Astrocyte of the cerebellum (primary cell): Measurements from ENCODE around the gene TTC9.

Experiments
- DNase-seq: peaks from one replicate; pipeline ENCODE4 v3.0.0-alpha.2; 2011; ENCODE audit warnings: low read depth
- H3K4me3 ChIP-seq: 2 replicates; pipeline ENCODE4 v1.5.1; 2011; ENCODE audit warnings: mild to moderate bottlenecking, low read depth, low read length, moderate library complexity
- CTCF ChIP-seq: IDR thresholded peaks from 2 replicates; pipeline ENCODE4 v1.5.1; 2012; ENCODE audit warnings: low read length, low read depth, moderate library complexity, mild to moderate bottlenecking; ENCODE audit errors: missing control alignments
- in situ Hi-C: cut with HindIII; loops from 2 replicates; pipeline ENCODE4 v1.10.0; 2017; ENCODE audit warnings: low sequenced_read_pairs

The TTC9 gene

GRCh38 chr14:70716958-70717357 is 75.2 kb downstream of the TTC9 start:
- DNase-seq, result no peak
- no peak for TF ChIP-seq CTCF
- in situ Hi-C loops, result no loop called here
- no peak overlapping the region for H3K4me3 ChIP-seq

GRCh38 chr14:70718383-70719118 is 76.8 kb downstream of the TTC9 start:
- DNase-seq, result no peak
- in situ Hi-C loops, result no loop called here
- no peak for TF ChIP-seq CTCF
- H3K4me3 ChIP-seq, result no peak overlapping the region

GRCh38 chr14:70721542-70721941 is 79.8 kb downstream of the TTC9 start:
- H3K4me3 ChIP-seq, result no peak overlapping the region
- DNase-seq, result no peak
- in situ Hi-C loops, result no loop called here
- no peak for TF ChIP-seq CTCF

GRCh38 chr14:70722418-70722817 is 80.7 kb downstream of the TTC9 start:
- no peak for TF ChIP-seq CTCF
- no peak overlapping the region for H3K4me3 ChIP-seq
- in situ Hi-C loops, result no loop called here
- no peak for DNase-seq

GRCh38 chr14:70723276-70723675 is 81.6 kb downstream of the TTC9 start:
- in situ Hi-C loops, result no loop called here
- no peak overlapping the region for H3K4me3 ChIP-seq
- no peak for TF ChIP-seq CTCF
- DNase-seq, result no peak

- no peak for DNase-seq
- TF ChIP-seq CTCF, result no peak
- no peak overlapping the region for H3K4me3 ChIP-seq
- in situ Hi-C loops, result no loop called here
Measured at GRCh38 chr14:70724110-70724509, 82.4 kb downstream of the TTC9 start.
